GM21423 (cell line): ENCODE data around the gene ANKS1B.
"Not testable (repeated sequence)": the region's sequence is repeated elsewhere in the genome, so short reads cannot be mapped to it uniquely, and the experiment has no call there.

Experiments used
- ATAC-seq: cut with Tn5 transposase; IDR thresholded peaks from one replicate; pipeline ENCODE4 v1.9.1; 2021; ENCODE audit warnings: mild to moderate bottlenecking, moderate library complexity; ENCODE audit not compliant: unreplicated experiment

The ANKS1B gene

DNA sequence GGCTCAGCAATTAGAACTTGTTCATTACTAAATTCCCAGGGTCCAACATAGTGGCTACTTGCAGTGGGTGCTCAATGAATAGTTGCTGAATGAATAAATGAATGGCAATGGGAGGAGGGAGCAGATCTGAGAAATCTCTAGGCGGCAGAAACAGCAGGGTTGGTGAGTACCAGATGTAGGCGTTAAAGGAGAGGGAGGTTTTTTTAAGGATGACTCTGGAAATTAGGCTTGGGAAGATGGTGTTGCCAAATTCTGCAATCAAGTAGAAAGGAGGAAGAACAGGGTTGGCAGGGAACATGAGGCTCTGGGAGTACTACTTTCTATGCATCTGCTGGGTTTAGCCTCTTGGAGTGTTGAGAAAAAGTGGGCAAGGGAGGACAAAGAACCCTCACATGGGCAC lies 1132.6 kb downstream of the ANKS1B start:
- ATAC-seq = no peak

DNA sequence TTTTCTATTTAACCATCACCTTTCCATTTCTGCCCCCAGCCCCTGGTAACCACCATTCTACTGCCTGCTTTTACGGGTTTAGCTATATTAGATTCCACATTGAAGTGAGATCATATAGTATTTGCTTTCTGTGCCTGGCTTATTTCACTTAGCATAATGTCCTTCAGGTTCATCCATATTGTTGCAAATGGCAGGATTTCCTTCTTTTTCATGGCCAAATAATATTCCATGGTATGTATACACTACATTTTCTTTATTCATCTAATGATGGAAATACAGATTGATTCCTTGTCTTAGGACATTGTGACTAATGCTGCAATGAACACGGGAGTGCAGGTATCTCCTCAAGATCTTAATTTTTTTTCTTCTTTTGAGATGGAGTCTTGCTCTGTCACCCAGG lies 1137.5 kb downstream of the ANKS1B start:
- ATAC-seq = no peak

DNA sequence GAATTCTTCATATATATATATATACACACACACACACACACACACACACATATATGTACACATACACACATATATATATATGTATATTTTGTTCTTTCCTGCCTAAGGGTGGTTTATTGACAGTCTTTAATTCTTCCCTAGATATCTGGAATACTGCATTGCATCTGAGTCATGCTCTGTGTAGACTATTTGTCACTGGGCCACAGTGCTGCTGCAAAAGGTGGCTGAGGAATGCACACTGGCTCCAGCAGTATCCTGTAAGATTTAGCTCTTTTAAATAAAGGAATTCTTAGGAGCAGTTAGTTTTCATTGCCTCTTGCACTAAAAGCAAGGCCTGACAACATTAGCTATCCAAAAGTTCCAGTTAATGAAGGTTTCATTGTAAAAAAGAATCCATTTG lies 1138.8 kb downstream of the ANKS1B start:
- ATAC-seq = no peak

DNA sequence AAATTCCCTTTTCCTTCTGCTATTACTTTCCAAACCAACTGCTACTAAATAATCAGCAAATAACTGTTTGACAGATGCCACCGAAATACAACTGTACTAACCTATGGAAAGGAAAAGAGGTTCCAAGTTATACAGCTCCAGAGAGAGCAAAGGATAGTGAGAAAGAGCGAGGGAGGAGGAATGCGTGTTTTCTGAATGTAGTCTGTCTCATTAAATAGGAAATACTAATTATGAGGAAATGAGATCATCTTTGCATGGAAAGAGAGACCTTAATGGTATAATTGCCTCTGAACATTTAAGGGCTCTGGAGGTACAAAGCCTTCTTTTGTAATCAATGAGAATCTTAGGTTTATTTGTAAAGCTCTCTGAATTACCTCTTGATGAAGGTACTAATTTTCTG lies 1144.4 kb downstream of the ANKS1B start:
- no peak for ATAC-seq

DNA sequence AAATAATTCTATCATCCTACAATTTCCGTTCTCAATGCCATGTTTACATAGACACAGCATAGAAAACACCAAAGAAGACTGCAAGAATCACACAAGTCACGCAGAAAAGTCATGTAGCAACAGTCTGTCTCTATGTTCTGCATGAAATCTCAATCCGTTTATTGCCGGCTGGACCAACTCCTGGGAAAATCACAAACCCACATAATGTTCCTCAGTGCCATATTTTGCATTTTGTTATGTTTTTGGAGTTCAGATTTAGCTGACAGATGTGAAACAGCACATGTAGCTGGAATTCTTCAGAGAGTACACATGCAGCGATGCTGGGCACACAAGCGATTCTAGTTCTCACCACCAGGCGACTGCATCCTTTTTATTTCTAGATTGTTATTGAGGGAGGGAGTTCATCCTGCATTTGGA lies 1146.5 kb downstream of the ANKS1B start:
- ATAC-seq = no peak

DNA sequence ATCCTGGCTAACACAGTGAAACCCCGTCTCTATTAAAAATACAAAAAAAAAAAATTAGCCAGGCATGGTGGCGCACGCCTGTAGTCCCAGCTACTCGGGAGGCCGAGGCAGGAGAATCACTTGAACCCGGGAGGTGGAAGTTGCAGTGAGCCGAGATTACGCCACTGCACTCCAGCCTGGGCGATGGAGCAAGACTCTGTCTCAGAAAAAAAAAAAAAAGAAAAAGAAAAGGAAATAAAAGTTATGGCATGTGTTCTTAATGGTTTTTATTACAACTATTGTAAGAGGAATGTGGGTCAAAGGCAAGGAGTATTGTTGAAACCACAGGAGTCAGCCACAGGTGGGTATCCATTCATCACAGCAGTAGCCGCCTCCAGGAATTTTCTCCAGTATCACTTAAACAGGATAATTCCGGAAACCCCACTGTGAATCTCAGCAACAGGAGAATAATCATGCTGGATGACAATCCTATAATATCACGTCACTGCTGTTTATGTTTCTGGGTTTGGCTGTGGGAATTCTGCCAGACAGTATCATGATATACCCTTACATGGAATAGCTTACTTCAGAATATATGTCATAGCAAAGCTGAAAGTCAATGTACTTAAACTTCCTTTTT lies 1147.5 kb downstream of the ANKS1B start:
- ATAC-seq = not testable (repeated sequence)

DNA sequence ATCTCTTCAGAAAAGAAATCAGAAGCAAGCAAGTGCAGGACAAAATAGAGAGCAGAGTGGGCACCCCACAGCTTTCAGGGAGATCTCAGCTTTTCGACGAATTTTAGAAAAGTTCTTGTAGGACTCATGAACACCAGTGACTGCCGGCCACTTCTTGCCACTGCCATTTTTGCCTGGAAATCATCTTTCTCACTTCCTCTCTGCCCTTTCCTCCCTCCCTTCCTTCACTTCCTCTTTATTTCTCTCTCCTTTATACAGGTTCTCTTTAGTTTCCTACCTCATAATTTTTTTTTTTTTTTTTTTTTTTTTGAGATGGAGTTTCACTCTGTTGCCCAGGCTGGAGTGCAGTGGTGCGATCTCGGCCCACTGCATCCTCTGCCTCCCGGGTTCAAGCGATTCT lies 1154.1 kb downstream of the ANKS1B start:
- no peak for ATAC-seq

DNA sequence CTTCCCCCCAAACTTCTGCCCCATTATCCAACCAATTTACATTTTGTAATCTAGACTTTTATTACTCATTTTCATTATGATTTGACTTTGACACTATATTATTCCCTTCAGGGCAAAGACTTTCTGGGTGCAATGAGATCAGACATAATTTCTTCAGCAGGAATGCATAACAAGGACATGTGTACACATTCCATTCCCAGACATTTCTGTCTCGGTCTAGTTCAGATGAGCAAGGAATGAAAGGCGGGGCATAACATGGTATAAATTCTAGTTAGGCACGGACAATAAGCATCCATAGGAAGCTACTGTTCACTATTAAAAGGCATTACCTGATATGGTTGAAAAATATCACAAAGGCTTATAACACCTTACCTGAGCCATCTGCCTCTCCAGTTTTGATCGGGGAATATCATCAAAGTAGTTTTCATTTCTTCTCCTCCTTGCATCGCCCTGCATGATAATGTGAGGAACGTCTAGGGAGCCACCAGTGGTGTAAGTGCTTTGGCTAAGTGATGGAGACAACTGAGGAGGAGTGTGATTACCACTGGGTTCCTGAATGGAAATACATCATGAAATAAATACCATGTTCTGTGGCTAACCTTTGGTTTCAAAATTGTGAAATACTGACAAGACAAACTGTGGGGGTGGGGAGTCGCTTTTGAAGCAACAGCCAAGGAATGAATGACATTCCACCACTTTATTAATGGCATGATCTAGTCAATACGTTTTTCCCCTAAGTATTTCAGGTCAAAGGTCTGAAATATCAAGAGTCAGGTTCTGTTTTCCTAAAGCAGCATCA lies 1155.7 kb downstream of the ANKS1B start:
- no peak for ATAC-seq

DNA sequence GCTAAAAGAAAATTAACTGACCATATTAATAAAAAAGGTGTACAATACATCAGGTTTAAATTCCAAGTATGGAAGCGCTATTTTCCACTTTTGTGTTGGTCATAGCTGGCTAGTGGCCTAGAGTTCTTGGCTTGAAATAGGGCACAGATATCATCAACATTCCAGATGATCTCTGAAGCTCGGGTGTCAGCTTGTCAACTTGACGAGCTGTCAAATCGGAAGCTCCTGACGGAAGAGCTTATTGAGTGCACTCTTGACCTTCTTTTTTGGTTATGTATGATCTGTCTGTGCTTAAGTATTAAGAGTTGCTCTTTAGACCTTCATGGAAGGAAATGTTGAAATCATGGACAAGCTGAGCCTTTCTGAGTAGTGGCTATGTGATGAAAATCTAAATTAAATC lies 1161.7 kb downstream of the ANKS1B start:
- no peak for ATAC-seq

DNA sequence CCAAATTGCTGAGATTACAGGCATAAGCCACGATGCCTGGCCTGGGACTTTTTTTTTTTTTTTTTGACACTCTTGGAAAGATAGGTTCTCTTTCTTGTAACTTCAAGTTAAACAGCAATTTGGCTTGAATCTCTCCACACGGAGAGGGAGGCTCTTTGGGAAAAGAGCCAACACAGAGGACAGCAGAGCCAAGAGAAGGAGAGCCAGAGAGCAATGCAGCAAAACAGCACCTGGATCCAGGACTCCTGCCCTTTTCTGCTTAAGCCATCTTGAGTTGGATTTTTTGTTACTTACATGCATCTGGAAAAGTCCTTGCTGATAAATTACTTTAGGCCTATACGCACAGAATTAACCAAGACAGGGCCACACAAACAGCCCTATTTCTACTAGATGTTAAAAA lies 1162.9 kb downstream of the ANKS1B start:
- no peak for ATAC-seq

DNA sequence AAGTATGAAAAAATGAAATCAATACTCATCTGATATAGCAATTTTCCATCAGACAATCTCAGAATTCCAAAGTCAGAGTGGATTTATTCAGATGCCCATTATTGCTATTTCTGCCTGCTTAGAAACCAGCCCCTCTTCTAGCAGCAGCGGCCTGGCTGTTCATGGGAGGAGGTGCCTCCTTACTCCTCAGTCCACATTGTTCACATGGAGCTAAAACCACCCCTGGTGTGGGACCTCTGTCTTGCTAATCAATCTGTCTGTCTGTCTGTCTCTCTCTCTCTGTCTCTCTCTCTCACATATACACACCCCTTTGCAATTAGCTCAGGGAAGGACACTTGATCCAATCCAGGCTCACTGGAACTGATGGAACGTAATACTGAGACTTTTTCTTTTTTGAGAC lies 1163.5 kb downstream of the ANKS1B start:
- no peak for ATAC-seq

DNA sequence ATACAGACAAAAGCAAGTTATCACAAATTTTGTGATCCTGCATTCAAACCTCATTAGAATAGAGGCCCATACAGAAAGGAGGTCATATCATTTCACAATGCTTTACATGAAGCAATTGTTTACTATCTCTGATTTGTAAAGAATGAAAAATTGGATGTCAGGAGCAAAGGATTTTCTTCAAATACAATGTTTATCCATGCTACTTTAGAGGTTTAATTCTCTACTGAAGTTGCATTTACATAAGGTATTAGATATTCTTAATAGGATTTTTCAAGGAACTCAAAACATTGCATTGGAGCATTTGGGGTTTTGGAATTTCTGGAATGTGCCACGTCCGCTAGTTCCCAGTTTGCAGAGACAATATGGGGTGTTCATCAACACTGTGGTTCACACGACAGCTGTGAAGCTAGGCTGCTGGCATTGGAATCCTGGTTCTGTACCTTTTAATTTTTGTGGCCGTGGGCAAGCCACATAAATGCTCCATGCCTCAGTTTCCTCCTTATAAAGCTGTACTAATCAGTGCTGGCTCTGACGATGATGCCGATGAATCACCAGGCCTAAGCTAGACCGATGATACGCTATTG lies 1164.8 kb downstream of the ANKS1B start:
- ATAC-seq = no peak

DNA sequence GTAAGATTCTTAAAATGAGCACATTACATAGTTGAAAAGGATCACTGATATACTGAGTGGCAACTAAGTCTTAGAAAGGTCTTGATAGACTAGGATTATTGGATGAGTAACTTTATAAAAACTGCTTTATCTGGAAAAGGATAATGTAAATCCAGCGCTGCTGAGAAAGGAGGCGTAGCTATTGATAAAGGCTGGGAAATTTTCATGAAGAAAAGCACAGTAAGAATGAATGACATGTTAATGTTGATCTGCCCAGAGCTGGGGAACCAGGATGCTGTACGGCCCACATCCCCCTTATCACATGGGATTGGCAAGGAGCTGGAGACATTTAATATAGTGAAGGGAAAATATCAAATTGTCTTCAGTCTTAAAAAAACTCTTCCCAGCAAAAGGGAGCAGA lies 1165.7 kb downstream of the ANKS1B start:
- no peak for ATAC-seq

DNA sequence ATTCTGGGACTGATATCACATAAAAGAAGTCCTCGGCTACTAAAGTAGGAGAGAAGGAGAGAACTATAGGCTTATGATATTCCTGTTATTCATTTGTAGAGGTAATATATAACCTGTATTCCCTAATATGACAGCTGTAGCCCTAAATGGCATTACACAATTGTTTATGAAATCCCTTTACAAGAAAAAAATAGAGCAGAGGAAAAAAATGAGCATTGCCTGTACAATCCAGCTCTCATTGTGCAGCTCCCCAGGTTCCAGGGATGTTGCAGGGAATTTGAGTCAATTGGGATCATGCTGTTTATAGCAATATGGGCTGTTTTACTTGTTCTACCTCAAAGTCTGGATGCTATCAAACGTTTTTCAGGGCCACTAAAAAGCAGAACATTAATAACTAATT lies 1166.5 kb downstream of the ANKS1B start:
- no peak for ATAC-seq

DNA sequence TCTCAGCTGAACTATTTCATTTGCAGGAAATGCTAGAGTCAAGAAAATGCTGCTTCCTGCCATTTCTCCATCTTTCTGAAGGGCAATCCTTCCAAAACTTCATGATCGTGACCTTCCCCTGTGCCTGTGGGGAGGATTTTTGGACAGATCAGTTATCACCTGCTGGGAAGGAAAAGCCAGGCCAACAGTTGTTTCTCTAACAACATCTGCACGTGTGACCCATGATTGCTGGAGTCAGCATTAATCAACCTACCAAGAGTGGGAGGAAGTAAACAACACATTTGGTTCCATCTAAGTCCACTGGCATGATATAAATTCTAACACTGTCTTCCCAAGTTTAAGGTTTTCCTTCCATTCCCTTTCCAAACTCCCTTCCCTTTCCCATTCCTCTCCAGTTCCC lies 1167.0 kb downstream of the ANKS1B start:
- no peak for ATAC-seq

DNA sequence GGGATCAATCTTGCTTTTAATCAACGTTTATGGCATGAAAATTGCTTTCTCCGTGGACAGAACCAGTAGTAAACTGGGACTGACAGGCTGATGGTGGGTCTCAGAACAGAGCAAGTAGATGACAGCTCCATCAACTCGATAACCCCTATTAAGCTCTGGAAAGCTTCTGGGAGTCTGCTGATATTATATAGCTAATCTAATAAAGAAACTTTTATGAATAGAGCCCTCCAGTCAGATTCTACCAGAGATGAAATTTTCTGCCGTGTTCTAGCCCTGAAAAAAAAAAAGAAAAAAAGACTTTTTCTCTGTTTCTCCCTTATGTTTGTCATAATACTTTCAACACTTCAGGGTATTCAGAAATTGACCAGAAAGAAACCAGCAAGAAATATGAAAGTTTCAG lies 1168.0 kb downstream of the ANKS1B start:
- no peak for ATAC-seq

DNA sequence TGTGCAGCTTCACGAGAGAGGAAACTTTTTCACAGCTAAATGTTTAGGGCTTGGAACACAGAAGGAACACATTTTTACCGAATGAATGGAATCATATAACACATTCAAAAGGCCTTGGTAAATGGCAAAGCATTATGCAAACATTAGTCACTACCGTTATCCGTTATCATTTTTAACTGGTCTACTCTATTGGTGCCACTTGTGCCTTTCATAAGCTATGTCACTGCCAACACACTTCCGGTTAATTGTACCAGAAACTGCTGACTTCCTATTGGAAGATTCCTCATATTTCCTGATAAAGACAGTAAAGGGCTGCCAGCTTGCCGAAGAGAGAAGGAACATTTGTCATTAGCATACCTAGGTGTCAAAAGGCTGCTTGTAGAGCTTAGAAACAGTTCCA lies 1170.5 kb downstream of the ANKS1B start:
- no peak for ATAC-seq

DNA sequence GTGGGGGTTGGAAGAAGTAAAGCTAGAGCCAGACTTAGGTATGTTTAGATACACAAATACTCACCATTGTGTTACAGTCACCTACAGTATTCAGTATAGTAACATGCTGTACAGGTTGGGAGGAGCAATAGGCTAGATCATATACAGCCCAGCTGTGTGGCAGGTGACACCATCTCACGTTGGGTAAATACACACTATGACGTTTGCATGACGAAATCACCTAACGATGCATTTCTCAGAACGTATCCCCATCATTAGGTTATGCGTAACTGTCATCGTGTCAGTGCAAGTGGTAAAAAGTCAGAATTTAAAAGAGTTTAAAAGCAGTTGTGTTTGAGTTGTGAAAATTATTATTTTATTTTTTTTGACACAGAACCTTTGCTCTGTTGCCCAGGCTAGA lies 1172.5 kb downstream of the ANKS1B start:
- no peak for ATAC-seq

DNA sequence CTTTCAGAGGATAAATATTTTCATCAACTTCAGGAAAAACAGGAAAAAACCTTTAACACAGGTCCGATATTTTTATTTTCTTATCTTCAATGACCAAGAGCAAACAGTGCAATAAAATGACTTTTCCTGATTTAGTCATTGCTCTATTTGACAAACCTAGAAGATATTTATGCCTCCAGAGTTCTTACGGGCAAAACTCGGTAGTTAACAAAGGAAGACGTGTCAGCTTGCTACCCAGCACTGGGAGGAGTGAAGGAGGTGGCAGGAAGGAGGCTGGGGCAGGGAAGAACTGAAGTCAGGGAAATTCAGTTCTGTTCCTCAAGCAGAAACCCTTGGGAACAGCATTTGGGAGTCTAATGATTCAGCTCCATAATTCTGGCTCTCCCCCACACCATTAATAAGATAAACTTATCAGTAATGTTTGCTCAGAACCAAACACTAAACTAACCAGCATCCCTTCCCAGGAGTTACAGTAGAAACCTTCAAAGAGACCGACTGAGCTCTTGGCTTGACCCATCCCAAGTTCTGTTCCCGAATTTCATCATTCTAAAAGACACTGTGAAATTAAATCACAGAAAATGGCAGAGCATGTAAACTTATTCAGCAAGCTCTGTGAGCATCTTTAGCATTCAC lies 1176.4 kb downstream of the ANKS1B start:
- no peak for ATAC-seq

DNA sequence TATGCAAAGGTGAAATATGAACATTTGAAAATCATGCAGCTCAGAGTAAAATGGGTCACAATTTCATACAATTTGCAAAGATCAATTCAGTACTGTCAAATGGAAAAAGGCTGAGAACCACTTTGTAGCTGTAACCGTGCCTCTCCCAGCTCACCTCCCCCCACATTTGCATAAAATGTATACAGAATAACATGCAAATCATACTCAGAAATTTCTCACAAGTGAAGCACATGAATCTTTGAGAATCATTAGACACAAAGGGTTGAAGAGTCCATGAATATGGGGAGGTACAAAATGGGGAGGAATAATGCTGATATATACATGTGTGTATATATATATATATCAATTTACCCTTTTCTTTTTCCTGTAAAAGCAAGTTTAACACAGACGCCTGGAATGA lies 1177.5 kb downstream of the ANKS1B start:
- ATAC-seq = no peak

DNA sequence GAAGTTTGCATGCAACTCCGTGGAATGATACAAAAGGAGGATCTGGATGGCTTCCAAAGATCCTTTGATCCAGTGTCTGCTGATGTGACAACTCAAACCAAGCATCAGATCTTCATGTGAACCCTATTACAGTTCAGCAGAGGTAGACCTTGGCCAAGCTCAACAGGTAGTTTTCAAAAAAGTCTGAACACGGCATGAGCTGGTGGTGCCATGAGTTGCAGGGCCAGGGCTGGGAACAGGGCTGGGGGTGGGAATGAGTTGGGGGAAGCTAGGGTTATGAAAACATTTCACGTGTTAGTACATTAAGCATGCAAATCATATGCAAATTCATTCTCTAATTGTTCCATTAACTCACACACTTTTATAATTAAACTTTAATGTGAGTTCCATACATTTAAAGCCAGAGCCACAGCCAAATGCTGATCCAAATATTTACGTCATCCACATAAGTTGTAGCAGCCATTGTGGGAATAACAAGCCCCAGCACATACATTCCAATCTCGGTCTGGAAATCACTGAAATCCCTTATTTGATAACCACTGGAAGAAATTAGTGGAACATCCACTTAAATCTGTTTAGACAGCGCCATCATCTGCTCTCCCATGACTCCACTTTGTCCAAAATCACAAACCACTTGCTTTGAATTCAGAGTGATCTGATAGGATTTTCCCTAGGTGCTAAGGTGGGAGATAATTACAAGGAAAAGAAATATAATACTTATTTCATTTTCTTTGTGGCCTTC lies 1181.1 kb downstream of the ANKS1B start:
- ATAC-seq = no peak
